Cardiac muscle cell (in vitro differentiated cells and primary cell): ENCODE data around the gene PSRC1. TPM values are rescaled to one million over a fixed set of nuclear protein-coding genes. Genes with fewer than 3 reads are reported as not detected.

Source experiments
- DNase-seq, 2 donors: peaks; one replicate each; pipeline versions ENCODE4 v3.0.0 to v3.0.0-alpha.2; 2010 to 2017; ENCODE audit warnings: low read depth in 1 of 2, low spot score in 1 of 2
- H3K27ac ChIP-seq: fragments of 200-600 bp; sonication (generic); 2 replicates; pipeline ENCODE4 v1.5.1; 2016
- H3K27me3 ChIP-seq: fragments of 200-600 bp; sonication (generic); 2 replicates; pipeline ENCODE4 v1.6.0; 2016; ENCODE audit warnings: control low read depth
- H3K36me3 ChIP-seq: fragments of 200-600 bp; sonication (generic); 2 replicates; pipeline ENCODE4 v1.5.1; 2016; ENCODE audit warnings: control low read depth
- H3K4me1 ChIP-seq: fragments of 200-600 bp; sonication (generic); 2 replicates; pipeline ENCODE4 v1.8.1; 2017; ENCODE audit warnings: low read depth, mild to moderate bottlenecking, mixed run types
- H3K4me3 ChIP-seq: fragments of 200-600 bp; sonication (generic); 2 replicates; pipeline ENCODE4 v1.5.1; 2016; ENCODE audit warnings: mild to moderate bottlenecking
- H3K9me3 ChIP-seq: fragments of 200-600 bp; sonication (generic); 2 replicates; pipeline ENCODE4 v1.5.1; 2017; ENCODE audit warnings: low read depth, mild to moderate bottlenecking, control low read depth
- polyA plus RNA-seq: library from polyadenylated mRNA; unstranded; fragments of >200 nt; fragmentation: Nextera tagmentation; extraction: Ambion mirVana; gene quantifications from 2 replicates; pipeline ENCODE4 v1.2.1, GENCODE V29; 2016
- total RNA-seq: library from RNA; depleted of rRNA; stranded (reverse); fragments of >200 nt; gene quantifications from 2 replicates; pipeline ENCODE4 v1.2.3, GENCODE V29; 2016
- TF ChIP-seq, protein P1 (sequence below): IDR thresholded peaks from 2 replicates; pipeline ENCODE4 v1.5.1; 2012; ENCODE audit warnings: low read depth, mild to moderate bottlenecking, low read length

Gene PSRC1
- total and polyA plus RNA-seq, 2 experiments from 2014 or later = 13.4 to 41.8 TPM

DNA sequence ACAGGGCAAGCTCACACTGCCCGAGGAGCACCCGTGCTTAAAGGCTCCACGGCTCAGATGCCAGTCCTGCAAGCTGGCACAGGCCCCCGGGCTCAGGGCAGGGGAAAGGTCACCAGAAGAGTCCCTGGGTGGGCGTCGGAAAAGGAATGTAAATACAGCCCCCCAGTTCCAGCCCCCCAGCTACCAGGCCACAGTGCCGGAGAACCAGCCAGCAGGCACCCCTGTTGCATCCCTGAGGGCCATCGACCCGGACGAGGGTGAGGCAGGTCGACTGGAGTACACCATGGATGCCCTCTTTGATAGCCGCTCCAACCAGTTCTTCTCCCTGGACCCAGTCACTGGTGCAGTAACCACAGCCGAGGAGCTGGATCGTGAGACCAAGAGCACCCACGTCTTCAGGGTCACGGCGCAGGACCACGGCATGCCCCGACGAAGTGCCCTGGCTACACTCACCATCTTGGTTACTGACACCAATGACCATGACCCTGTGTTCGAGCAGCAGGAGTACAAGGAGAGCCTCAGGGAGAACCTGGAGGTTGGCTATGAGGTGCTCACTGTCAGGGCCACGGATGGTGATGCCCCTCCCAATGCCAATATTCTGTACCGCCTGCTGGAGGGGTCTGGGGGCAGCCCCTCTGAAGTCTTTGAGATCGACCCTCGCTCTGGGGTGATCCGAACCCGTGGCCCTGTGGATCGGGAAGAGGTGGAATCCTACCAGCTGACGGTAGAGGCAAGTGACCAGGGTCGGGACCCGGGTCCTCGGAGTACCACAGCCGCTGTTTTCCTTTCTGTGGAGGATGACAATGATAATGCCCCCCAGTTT lies 32.3 kb downstream of the PSRC1 start:
- no peaks in the 10 kb centered on the region for H3K9me3 ChIP-seq
- DNase-seq = no peak
- no peak overlapping the region for H3K27ac ChIP-seq
- TF ChIP-seq, protein P1, sequence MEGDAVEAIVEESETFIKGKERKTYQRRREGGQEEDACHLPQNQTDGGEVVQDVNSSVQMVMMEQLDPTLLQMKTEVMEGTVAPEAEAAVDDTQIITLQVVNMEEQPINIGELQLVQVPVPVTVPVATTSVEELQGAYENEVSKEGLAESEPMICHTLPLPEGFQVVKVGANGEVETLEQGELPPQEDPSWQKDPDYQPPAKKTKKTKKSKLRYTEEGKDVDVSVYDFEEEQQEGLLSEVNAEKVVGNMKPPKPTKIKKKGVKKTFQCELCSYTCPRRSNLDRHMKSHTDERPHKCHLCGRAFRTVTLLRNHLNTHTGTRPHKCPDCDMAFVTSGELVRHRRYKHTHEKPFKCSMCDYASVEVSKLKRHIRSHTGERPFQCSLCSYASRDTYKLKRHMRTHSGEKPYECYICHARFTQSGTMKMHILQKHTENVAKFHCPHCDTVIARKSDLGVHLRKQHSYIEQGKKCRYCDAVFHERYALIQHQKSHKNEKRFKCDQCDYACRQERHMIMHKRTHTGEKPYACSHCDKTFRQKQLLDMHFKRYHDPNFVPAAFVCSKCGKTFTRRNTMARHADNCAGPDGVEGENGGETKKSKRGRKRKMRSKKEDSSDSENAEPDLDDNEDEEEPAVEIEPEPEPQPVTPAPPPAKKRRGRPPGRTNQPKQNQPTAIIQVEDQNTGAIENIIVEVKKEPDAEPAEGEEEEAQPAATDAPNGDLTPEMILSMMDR = no peak
- H3K4me1 ChIP-seq = peaks cover 14% of the 10 kb centered on the region
- no peak overlapping the region for H3K4me3 ChIP-seq
- no peaks in the 10 kb centered on the region for H3K36me3 ChIP-seq
- peaks cover 14% of the 10 kb centered on the region for H3K27me3 ChIP-seq

DNA sequence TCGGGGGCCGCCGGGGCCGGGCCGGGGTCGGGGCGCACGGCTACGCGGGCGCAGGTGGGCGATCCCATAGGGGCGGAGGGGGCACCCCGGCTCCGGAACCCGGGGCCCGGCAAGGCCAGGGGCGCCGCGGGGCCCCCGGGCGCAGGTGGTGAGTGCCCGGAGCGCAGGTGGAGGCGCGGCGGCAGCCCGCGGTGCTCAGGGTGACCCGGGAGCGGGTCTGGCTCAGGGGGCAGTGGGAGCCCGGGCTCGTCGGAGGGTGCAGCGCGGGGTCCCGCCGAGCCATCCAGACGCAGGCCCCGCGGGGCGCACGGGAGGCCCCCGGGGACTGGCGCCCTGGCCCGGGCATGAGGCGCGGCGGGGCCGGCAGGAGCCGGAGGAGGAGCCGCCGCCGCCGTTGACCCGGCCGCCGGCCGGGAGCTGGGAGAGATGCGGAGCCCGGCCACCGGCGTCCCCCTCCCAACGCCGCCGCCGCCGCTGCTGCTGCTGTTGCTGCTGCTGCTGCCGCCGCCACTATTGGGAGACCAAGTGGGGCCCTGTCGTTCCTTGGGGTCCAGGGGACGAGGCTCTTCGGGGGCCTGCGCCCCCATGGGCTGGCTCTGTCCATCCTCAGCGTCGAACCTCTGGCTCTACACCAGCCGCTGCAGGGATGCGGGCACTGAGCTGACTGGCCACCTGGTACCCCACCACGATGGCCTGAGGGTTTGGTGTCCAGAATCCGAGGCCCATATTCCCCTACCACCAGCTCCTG lies 33.1 kb downstream of the PSRC1 start:
- Histone ChIP-seq H3K27me3 (peaks cover 14% of the 10 kb centered on the region), H3K4me3 (peak overlapping the region; percentile 77), H3K9me3 (no peaks in the 10 kb centered on the region), H3K36me3 (no peaks in the 10 kb centered on the region), H3K27ac (no peak overlapping the region), H3K4me1 (peaks cover 14% of the 10 kb centered on the region)
- TF ChIP-seq, protein P1 = no peak
- DNase-seq = peak in 1 of 2 donors; percentile 54

DNA sequence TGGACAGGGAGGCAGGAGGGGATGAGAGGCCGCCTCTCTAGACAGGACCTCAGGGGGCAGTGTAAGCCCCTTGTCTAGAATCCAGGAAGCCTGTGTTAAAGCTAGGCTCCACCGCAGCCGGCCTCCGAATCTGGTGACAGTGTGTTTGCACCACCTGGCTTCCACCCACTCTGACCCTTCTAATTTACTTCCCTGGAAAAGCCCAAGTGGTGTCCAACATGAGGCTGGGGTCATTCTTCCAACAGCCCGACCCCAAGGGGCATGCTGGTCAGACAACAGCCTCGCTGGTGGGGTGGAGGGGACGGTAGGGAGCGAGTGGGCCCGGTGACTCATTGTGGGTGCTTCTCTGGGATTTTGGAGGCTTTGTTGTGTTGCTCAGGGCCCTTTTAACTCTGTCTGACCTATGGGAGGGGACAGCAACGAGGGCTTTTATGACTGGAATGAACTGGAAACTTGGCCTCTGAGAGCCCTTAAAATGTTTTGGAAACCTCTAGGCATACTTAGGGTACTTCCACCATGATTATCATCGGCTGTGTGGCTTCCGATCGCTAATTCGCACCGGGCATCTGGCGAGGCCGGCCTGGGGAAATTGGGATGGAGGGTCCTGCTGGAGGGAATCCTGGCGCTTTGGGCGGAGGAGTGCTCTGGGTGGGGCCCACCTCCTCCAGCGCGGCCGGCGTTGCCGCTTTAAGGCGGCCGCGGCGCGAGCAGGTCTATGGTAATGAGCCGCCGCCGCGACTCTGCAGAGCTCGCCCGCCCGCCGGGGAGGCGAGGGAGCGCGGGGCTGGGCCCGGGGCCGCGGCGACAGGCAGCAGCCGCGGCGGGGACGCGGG lies 33.9 kb downstream of the PSRC1 start, which contains the start of gene CELSR2:
TSS of gene CELSR2 (plus strand) at position 743 of the 833 bp plus-strand sequence. CDS start 541 bp downstream, outside the sequence.
- Histone ChIP-seq H3K4me3 (peak within 1 kb of the TSS; percentile 77), H3K9me3 (no peaks in the 10 kb centered on the region), H3K4me1 (peaks cover 6% of the 10 kb centered on the region), H3K27ac (no peak within 1 kb of the TSS), H3K27me3 (peaks cover 14% of the 10 kb centered on the region), H3K36me3 (no peaks in the 10 kb centered on the region)
- TF ChIP-seq, protein P1 = no peak
- peak; percentile 68 to 91 for DNase-seq

DNA sequence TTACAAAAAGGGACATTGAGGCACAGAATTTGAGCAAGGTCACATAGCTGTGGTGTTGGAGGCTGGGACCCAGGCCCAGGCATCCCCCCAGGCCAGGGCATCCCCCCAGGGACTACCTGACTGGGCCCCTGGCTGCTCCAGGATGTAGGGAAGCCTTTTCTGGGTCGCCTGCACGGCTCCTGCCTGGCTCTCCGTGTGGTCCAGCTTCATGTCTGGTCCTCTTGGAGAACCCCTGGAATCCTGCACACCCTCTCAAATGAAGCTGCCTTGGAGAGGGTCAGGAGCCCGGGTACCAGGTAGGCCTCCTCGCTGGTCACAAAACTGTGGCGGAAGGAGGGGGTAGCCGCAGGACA lies 34.5 kb downstream of the PSRC1 start:
- no peak overlapping the region for H3K27ac ChIP-seq
- H3K36me3 ChIP-seq = no peaks in the 10 kb centered on the region
- no peak overlapping the region for H3K4me3 ChIP-seq
- no peak for DNase-seq
- peaks cover 14% of the 10 kb centered on the region for H3K27me3 ChIP-seq
- TF ChIP-seq, protein P1 = no peak
- no peaks in the 10 kb centered on the region for H3K9me3 ChIP-seq
- peaks cover 1% of the 10 kb centered on the region for H3K4me1 ChIP-seq
